ENCODE measurements around the gene ISLR2.

DNA sequence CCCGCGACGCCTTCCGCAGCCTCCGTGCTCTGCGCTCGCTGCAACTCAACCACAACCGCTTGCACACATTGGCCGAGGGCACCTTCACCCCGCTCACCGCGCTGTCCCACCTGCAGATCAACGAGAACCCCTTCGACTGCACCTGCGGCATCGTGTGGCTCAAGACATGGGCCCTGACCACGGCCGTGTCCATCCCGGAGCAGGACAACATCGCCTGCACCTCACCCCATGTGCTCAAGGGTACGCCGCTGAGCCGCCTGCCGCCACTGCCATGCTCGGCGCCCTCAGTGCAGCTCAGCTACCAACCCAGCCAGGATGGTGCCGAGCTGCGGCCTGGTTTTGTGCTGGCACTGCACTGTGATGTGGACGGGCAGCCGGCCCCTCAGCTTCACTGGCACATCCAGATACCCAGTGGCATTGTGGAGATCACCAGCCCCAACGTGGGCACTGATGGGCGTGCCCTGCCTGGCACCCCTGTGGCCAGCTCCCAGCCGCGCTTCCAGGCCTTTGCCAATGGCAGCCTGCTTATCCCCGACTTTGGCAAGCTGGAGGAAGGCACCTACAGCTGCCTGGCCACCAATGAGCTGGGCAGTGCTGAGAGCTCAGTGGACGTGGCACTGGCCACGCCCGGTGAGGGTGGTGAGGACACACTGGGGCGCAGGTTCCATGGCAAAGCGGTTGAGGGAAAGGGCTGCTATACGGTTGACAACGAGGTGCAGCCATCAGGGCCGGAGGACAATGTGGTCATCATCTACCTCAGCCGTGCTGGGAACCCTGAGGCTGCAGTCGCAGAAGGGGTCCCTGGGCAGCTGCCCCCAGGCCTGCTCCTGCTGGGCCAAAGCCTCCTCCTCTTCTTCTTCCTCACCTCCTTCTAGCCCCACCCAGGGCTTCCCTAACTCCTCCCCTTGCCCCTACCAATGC, 45.1 kb downstream of the ISLR2 start:
- no peak for TF ChIP-seq EZH2 (IDR thresholded peaks at IDR 0.05; ENCODE audit: borderline replicate concordance, low read depth, low read length, poor library complexity, severe bottlenecking)
- TF ChIP-seq, protein P1, sequence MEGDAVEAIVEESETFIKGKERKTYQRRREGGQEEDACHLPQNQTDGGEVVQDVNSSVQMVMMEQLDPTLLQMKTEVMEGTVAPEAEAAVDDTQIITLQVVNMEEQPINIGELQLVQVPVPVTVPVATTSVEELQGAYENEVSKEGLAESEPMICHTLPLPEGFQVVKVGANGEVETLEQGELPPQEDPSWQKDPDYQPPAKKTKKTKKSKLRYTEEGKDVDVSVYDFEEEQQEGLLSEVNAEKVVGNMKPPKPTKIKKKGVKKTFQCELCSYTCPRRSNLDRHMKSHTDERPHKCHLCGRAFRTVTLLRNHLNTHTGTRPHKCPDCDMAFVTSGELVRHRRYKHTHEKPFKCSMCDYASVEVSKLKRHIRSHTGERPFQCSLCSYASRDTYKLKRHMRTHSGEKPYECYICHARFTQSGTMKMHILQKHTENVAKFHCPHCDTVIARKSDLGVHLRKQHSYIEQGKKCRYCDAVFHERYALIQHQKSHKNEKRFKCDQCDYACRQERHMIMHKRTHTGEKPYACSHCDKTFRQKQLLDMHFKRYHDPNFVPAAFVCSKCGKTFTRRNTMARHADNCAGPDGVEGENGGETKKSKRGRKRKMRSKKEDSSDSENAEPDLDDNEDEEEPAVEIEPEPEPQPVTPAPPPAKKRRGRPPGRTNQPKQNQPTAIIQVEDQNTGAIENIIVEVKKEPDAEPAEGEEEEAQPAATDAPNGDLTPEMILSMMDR (conservative IDR thresholded peaks at IDR 0.05; ENCODE audit: low read depth, low read length): no peak
